Measurements from ENCODE around the gene FHIT.

Gene FHIT

DNA sequence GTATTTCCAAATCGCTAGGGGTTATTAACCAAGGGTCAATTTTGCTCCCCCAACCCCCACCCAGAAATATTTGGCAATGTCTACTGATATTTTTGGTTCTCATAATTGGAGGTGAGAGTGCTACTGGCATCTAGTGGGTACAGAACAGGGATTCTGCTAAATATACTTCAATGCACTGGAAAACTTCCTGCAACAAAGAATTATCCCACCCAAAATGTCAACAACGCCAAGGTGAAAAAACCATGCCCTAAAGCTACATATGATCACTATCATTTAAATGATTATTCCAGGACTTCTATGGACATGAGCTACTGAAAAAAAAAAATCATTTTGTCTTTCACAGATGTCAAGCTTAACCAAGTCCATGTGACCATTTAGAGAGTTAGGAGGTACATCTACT lies 867.9 kb downstream of the FHIT start:
- Histone ChIP-seq H3K4me1 (no peaks in the 10 kb centered on the region), H3K27me3 (no peaks in the 10 kb centered on the region), H3K4me3 (no peak overlapping the region), H3K27ac (no peak overlapping the region), H3K36me3 (no peaks in the 10 kb centered on the region), H3K9me3 (no peaks in the 10 kb centered on the region)
- intact Hi-C loops (cut with DNase I; ENCODE audit: low total_unique reads) = no loop called here
- no peak for TF ChIP-seq CTCF (IDR thresholded peaks at IDR 0.05)
- DNase-seq = no peak

- DNase-seq = no peak
- H3K4me1 ChIP-seq = peaks cover 0 to 21% (median 0%) of the 10 kb centered on the region in 4 donors
- no peaks in the 10 kb centered on the region for H3K27me3 ChIP-seq
- no peak overlapping the region for H3K27ac ChIP-seq
- no peak overlapping the region for H3K4me3 ChIP-seq
- no peak for TF ChIP-seq CTCF (IDR thresholded peaks at IDR 0.05)
- H3K9me3 ChIP-seq = no peaks in the 10 kb centered on the region
- no peaks in the 10 kb centered on the region for H3K36me3 ChIP-seq
- intact Hi-C loops (cut with DNase I; ENCODE audit: low total_unique reads) = no loop called here
These were observed 884.8 kb downstream of the FHIT start for GRCh38 chr3:60366486-60366885.

GRCh38 chr3:60365360-60365759 lies 885.9 kb downstream of the FHIT start:
- Histone ChIP-seq H3K4me1 (peaks cover 0 to 21% (median 0%) of the 10 kb centered on the region in 4 donors), H3K27ac (peak overlapping the region in 1 of 2 donors; percentile 13), H3K4me3 (no peak overlapping the region), H3K27me3 (no peaks in the 10 kb centered on the region), H3K36me3 (no peaks in the 10 kb centered on the region), H3K9me3 (no peaks in the 10 kb centered on the region)
- TF ChIP-seq CTCF (IDR thresholded peaks at IDR 0.05) = no peak
- intact Hi-C loops (cut with DNase I; ENCODE audit: low total_unique reads) = no loop called here
- DNase-seq = no peak

DNA sequence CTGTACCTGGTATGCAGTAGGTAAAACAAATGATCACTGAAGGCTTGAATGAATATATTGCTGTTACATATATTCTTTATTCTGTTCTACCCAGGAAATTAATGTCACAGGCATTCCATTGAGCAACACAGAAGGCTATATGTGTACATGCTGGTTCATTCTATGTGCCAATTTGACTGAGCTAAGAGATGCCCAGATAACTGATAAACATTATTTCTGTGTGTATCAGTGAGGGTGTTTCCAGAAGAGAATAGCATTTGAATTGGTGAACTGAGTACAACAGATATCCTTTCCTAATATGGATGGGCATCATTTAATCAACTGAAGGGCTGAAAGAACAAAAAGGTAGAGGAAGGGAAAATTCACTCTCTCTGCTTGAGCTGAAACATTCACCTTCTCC lies 886.8 kb downstream of the FHIT start:
- TF ChIP-seq CTCF (IDR thresholded peaks at IDR 0.05) = no peak
- no peaks in the 10 kb centered on the region for H3K9me3 ChIP-seq
- no peaks in the 10 kb centered on the region for H3K27me3 ChIP-seq
- no peaks in the 10 kb centered on the region for H3K36me3 ChIP-seq
- intact Hi-C loops (cut with DNase I; ENCODE audit: low total_unique reads) = no loop called here
- H3K27ac ChIP-seq = no peak overlapping the region
- DNase-seq = no peak
- no peak overlapping the region for H3K4me3 ChIP-seq
- peaks cover 0 to 21% (median 0%) of the 10 kb centered on the region in 4 donors for H3K4me1 ChIP-seq

- no peaks in the 10 kb centered on the region for H3K36me3 ChIP-seq
- H3K27me3 ChIP-seq = no peaks in the 10 kb centered on the region
- H3K27ac ChIP-seq = no peak overlapping the region
- no peak for DNase-seq
- intact Hi-C loops (cut with DNase I; ENCODE audit: low total_unique reads) = no loop called here
- H3K4me1 ChIP-seq = peaks cover 0 to 21% (median 0%) of the 10 kb centered on the region in 4 donors
- no peak for TF ChIP-seq CTCF (IDR thresholded peaks at IDR 0.05)
- no peak overlapping the region for H3K4me3 ChIP-seq
- no peaks in the 10 kb centered on the region for H3K9me3 ChIP-seq
These were observed 887.4 kb downstream of the FHIT start for GRCh38 chr3:60363817-60364216.

DNA sequence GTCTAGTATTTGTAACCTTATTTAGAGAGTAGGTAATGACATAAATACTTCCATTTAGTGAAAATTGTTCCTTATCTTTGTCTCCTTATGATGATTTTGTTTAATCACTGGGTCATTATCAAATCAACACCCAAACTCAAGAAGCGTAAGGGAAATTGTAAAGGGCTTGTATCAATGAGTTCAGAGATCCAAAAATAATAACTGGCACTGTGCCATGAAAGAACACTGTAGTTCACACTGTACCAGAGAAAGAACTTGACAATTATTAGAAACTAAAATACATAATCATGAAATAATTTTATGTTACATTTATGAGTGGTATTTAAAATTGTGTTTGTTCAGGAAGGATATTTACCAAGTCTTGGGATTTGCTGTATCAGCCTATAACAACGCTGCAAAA lies 895.4 kb downstream of the FHIT start:
- Histone ChIP-seq H3K4me3 (no peak overlapping the region), H3K9me3 (no peaks in the 10 kb centered on the region), H3K36me3 (no peaks in the 10 kb centered on the region), H3K4me1 (no peaks in the 10 kb centered on the region), H3K27ac (no peak overlapping the region), H3K27me3 (no peaks in the 10 kb centered on the region)
- intact Hi-C loops (cut with DNase I; ENCODE audit: low total_unique reads) = no loop called here
- no peak for DNase-seq
- no peak for TF ChIP-seq CTCF (IDR thresholded peaks at IDR 0.05)

Data from tibial artery (tissue), 4 donors.